Stimulated activated CD4-positive, alpha-beta T cell treated with anti-CD3 and anti-CD28 coated beads, Interleukin-2, amount 100 ng/mL, for 48 hours (primary cell): Measurements from ENCODE around the gene AK9.

ENCODE experiments used
- DNase-seq, 2 donors: peaks; one replicate each; pipeline ENCODE4 v3.0.0-alpha.2; 2020

Gene AK9

GRCh38 chr6:109510358-109510757 lies 180.6 kb downstream of the AK9 start:
- no peak for DNase-seq

- no peak for DNase-seq
These were observed 182.7 kb downstream of the AK9 start for GRCh38 chr6:109508166-109508860.

- no peak for DNase-seq
These were observed 183.4 kb downstream of the AK9 start for GRCh38 chr6:109507490-109508072.

GRCh38 chr6:109506841-109507240 lies 184.2 kb downstream of the AK9 start:
- DNase-seq = no peak

GRCh38 chr6:109506314-109506713 lies 184.7 kb downstream of the AK9 start:
- no peak for DNase-seq

- no peak for DNase-seq
These were observed 187.4 kb downstream of the AK9 start for GRCh38 chr6:109503327-109504224.

- DNase-seq = no peak
These were observed 192.1 kb downstream of the AK9 start for GRCh38 chr6:109498936-109499335.

- no peak for DNase-seq
These were observed 192.9 kb downstream of the AK9 start for GRCh38 chr6:109498052-109498451.

- no peak for DNase-seq
These were observed 194.8 kb downstream of the AK9 start for GRCh38 chr6:109496036-109496772.

GRCh38 chr6:109493865-109494264 lies 197.1 kb downstream of the AK9 start:
- DNase-seq = no peak

GRCh38 chr6:109491207-109491938 lies 199.6 kb downstream of the AK9 start:
- no peak for DNase-seq

GRCh38 chr6:109490713-109491112 lies 200.3 kb downstream of the AK9 start:
- no peak for DNase-seq

GRCh38 chr6:109488001-109488400 lies 203.0 kb downstream of the AK9 start:
- no peak for DNase-seq

GRCh38 chr6:109486068-109486467 lies 204.9 kb downstream of the AK9 start:
- no peak for DNase-seq

GRCh38 chr6:109485266-109485935 lies 205.6 kb downstream of the AK9 start:
- DNase-seq = no peak

GRCh38 chr6:109484122-109484521 lies 206.9 kb downstream of the AK9 start:
- no peak for DNase-seq

- no peak for DNase-seq
These were observed 207.3 kb downstream of the AK9 start for GRCh38 chr6:109483735-109484057.

- DNase-seq = peak; percentile 80 to 87
These were observed 207.9 kb downstream of the AK9 start, which contains the start of gene ZBTB24 for GRCh38 chr6:109482905-109483734. Gene ZBTB24, minus strand, starts transcription at chr6:109483219. Its CDS starts 1,193 bp downstream, at chr6:109482026.

- no peak for DNase-seq
These were observed 210.0 kb downstream of the AK9 start for GRCh38 chr6:109480993-109481480.

- DNase-seq = no peak
These were observed 212.0 kb downstream of the AK9 start for GRCh38 chr6:109478841-109479624.
